H7 (cell line): ENCODE measurements around the gene NKX6-2. TPM values are rescaled to one million over a fixed set of nuclear protein-coding genes. Genes with fewer than 3 reads are reported as not detected.
A peak's percentile ranks its signal among the peaks of the same experiment; 100 is the strongest.
"Not testable (repeated sequence)": the region's sequence is repeated elsewhere in the genome, so short reads cannot be mapped to it uniquely, and the experiment has no call there.

Experiments used
- DNase-seq: peaks from one replicate; pipeline ENCODE4 v3.0.0; 2012
- H3K27me3 ChIP-seq: 2 replicates; pipeline ENCODE4 v1.6.0; 2011; ENCODE audit warnings: mild to moderate bottlenecking, low read length; ENCODE audit not compliant: control insufficient read depth, insufficient read depth
- H3K36me3 ChIP-seq: replicated peaks from 2 replicates; pipeline ENCODE4 v1.5.1; 2011; ENCODE audit warnings: low read length; ENCODE audit not compliant: control insufficient read depth, insufficient read depth
- H3K4me3 ChIP-seq: 2 replicates; pipeline ENCODE4 v1.5.1; 2011; ENCODE audit warnings: low read depth, mild to moderate bottlenecking, control low read depth, low read length, moderate library complexity; ENCODE audit not compliant: insufficient read depth
- total RNA-seq: library from RNA; depleted of rRNA; stranded (reverse); fragments of >200 nt; shearing (Covaris generic); gene quantifications from 2 replicates; pipeline ENCODE4 v1.2.3, GENCODE V29; 2014

The NKX6-2 gene
- total RNA-seq, 1 experiment from 2014 or later = 0.38 TPM

DNA sequence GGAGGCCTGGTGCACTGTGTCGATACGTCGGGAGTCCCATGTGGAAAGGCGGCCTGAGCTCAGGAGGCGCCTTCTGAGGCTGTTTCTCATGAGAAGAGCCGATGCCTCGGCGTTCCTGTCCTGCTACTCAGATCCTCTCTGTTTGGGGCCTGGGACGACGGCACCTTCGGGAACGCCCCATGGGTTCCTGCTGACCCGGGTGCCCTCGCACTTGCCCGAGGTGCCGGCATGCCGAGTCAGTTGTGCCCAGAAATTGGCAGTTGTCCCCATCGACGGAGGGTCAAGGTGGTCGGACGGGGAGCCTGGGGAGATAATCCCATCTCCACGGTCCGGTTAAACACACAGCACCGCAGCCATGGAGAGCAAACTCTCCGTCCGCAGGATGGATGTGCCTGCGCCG is 33.0 kb downstream of the NKX6-2 start:
- no peak for DNase-seq
- Histone ChIP-seq H3K36me3 (0 out of 2 replicates have a peak, but pooled peaks cover 1% of the 10 kb centered on the region), H3K4me3 (no peak overlapping the region), H3K27me3 (no peaks in the 10 kb centered on the region)

DNA sequence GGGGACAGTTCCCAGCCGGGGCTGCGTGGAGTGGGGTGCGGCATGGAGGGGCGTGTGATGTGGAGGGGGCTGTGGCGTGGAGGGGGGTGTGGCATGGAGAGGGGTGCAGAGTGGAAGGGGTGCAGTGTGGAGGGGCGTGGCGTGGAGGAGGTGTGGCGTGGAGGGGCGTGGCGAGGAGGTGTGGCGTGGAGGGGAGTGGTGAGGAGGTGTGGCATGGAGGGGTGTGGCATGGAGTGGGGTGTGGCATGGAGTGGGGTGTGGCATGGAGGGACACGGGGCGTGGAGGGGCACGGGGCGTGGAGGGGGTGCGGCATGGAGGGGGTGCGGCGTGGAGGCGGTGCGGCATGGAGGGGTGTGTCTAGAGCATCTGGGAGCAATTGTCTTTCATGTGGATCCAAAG is 33.6 kb downstream of the NKX6-2 start:
- Histone ChIP-seq H3K4me3 (no peak overlapping the region), H3K27me3 (no peaks in the 10 kb centered on the region), H3K36me3 (0 out of 2 replicates have a peak, but pooled peaks cover 1% of the 10 kb centered on the region)
- no peak for DNase-seq

- Histone ChIP-seq H3K36me3 (no peaks in the 10 kb centered on the region), H3K4me3 (no peak overlapping the region), H3K27me3 (no peaks in the 10 kb centered on the region)
- DNase-seq = no peak
Measured at GRCh38 chr10:132750936-132751335, 35.0 kb downstream of the NKX6-2 start.

DNA sequence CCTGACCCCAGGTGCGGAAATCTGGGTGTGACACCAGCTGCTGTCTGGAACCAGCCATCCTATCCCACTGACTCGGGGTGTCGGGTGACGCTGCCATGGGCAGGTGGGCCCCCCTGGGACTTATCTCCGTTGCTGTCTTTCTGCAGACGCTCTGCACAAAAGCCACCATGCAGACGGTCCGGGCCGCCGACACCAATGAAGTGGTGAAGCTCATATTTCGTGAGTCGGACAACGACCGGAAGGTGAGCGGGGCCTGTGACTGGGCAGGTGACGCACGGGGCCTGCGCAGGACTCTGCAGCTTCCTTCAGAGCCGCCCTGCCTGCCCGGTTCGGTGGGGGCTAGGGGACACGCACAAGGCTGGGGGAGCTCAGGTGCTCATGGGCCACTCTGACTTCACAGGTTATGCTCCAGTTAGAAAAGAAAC is 36.6 kb downstream of the NKX6-2 start:
- DNase-seq = no peak
- H3K36me3 ChIP-seq = no peaks in the 10 kb centered on the region
- H3K27me3 ChIP-seq = no peaks in the 10 kb centered on the region
- H3K4me3 ChIP-seq = no peak overlapping the region

DNA sequence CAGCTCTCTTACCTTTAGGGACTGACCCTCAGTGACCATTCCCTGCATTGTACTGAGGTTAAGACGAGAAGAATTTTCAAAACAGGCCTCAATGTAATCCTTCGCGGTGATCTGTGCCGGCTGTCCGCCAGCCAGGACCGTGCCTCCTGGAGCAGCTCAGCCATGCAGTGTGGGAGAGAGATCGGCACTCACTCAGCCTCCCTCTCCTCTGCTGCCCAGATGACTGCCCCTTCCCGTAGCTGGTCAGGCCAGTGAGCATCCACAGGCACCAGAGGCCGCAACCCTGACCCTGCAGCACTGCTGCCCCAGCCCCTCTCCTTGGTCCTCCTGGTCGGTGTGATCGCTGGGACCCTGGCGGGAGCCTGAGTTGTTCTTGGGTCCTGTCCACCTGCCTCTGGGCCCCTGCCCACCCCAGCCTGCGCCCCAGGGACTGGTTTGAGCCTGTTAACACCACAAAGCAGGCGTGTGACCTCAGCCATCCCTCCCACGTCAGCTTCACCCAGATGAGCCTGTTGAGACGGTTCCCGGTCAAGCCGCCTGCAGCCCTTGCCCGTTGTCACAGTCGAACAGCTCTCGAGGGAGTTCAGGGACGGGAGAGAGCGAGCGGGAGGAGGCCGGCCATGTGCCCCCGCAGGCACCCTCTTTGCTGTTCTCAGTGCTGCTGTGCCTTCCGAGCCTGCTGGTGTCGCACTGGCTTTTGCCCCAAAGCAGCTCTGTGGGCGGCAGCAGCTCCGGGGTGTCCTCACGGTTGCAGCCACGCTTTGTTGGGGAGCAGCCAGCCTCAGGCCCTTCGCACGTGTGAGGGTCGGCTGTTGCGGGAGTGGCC is 37.2 kb downstream of the NKX6-2 start:
- no peak overlapping the region for H3K4me3 ChIP-seq
- no peaks in the 10 kb centered on the region for H3K27me3 ChIP-seq
- DNase-seq = peak; percentile 60
- H3K36me3 ChIP-seq = no peaks in the 10 kb centered on the region

GRCh38 chr10:132748135-132748534 is 37.8 kb downstream of the NKX6-2 start:
- DNase-seq = no peak
- no peaks in the 10 kb centered on the region for H3K27me3 ChIP-seq
- H3K36me3 ChIP-seq = no peaks in the 10 kb centered on the region
- H3K4me3 ChIP-seq = no peak overlapping the region

GRCh38 chr10:132746801-132747625 is 38.9 kb downstream of the NKX6-2 start:
- peak; percentile 85 for DNase-seq
- no peak overlapping the region for H3K4me3 ChIP-seq
- no peaks in the 10 kb centered on the region for H3K36me3 ChIP-seq
- H3K27me3 ChIP-seq = no peaks in the 10 kb centered on the region

GRCh38 chr10:132746386-132746785 is 39.6 kb downstream of the NKX6-2 start:
- DNase-seq = no peak
- H3K36me3 ChIP-seq = no peaks in the 10 kb centered on the region
- no peak overlapping the region for H3K4me3 ChIP-seq
- H3K27me3 ChIP-seq = no peaks in the 10 kb centered on the region

DNA sequence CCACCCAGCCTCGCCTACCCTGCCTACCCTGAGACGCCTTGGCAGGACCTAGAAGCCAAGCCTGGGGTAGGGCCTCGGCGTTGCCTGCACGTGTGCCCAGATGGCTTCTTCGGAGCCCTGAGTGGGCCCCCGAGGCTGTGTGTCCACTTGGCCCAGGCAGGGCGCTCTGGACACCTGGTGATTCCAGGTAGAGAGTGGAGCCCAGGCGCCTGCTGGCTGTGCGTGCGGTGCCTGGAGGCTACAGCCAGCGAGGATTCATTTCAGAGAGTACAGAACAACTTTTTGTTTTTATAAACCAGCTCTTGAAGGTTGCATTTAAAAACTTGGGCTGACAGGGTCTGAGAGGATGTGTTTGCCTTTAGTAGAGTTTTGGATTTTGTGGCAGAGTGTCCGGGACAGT is 40.0 kb downstream of the NKX6-2 start:
- no peaks in the 10 kb centered on the region for H3K36me3 ChIP-seq
- no peak for DNase-seq
- H3K4me3 ChIP-seq = no peak overlapping the region
- H3K27me3 ChIP-seq = no peaks in the 10 kb centered on the region

DNA sequence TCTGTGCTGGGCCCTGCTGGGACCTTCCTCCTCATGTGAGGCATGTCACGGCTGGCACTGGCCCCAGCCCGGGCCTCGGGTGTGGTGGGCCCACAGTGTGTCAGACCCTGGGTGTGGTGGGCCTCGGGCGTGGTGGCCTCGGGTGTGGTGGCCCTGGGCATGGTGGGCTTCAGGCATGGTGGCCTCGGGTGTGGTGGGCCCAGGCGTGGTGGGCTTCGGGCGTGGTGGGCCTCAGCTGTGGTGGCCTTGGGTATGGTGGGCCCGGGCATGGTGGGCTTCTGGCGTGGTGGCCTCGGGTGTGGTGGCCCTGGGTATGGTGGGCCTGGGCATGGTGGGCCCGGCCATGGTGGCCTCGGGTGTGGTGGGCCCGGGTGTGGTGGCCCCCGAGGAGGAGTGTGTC is 40.4 kb downstream of the NKX6-2 start:
- Histone ChIP-seq H3K36me3 (no peaks in the 10 kb centered on the region), H3K4me3 (no peak overlapping the region), H3K27me3 (no peaks in the 10 kb centered on the region)
- no peak for DNase-seq

DNA sequence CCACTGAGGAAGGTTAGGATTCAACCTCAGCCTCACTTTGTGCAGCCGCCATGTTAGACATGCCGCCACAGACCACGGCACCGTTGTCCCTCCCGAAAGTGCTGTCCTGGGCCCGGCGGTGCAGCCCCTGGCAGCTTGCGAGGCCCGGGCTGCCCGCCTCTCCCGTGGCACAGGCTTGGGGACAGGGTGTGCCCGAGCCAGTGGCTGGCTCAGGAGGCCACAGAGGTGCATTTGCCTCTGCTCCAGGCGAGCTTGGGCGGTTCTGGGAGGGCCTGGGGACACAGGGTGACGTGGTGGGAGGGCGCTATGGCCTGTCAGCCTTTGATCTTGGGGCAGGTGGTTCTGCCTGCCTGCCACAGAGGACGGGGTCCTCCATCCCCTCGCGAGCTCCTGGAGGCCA is 41.1 kb downstream of the NKX6-2 start:
- no peak overlapping the region for H3K4me3 ChIP-seq
- H3K27me3 ChIP-seq = no peaks in the 10 kb centered on the region
- H3K36me3 ChIP-seq = no peaks in the 10 kb centered on the region
- no peak for DNase-seq

- DNase-seq = no peak
- Histone ChIP-seq H3K27me3 (no peaks in the 10 kb centered on the region), H3K36me3 (no peaks in the 10 kb centered on the region), H3K4me3 (no peak overlapping the region)
Measured at GRCh38 chr10:132743925-132744490, 41.9 kb downstream of the NKX6-2 start.

- not testable (repeated sequence) for DNase-seq, H3K27me3 ChIP-seq
Measured at GRCh38 chr10:132743196-132743924, 42.6 kb downstream of the NKX6-2 start.

DNA sequence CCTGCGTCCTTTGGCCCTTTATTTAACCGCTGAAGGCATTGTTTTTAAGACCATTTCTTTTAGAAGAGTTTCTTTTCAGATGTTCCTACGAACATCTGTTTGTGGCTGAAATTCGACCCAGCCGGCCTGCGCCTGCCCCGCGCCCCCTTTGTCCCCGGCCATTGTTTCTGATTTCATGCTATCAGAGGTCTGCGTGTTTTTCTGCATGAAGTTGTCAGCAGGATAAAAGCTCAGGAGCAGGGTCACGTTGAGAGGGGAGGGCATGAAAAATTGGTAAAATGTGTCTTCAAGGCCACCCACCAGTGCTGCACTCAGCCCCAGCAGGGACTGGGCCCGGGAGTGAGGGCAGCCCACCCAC is 43.1 kb downstream of the NKX6-2 start:
- no peaks in the 10 kb centered on the region for H3K36me3 ChIP-seq
- DNase-seq = peak; percentile 69
- H3K27me3 ChIP-seq = no peaks in the 10 kb centered on the region
- H3K4me3 ChIP-seq = no peak overlapping the region

More at GRCh38 chr10:132743196-132743924, 42.6 kb downstream of the NKX6-2 start:
- H3K4me3 ChIP-seq, H3K36me3 ChIP-seq: not testable (repeated sequence)
